K562 (cell line): Measurements from ENCODE around the gene TIPIN. TPM values are rescaled to one million over a fixed set of nuclear protein-coding genes. Genes with fewer than 3 reads are reported as not detected.

Experiments
- BCLAF1 ChIP-seq, 2 experiments: fragments of 450-650 bp in 1 of 2; IDR thresholded peaks; 2 replicates each; pipeline ENCODE4 v1.6.1; 2011 to 2017; ENCODE audit warnings: low read depth in 2 of 2, antibody characterized with exemption in 1 of 2, borderline replicate concordance in 1 of 2, low read length in 1 of 2, mild to moderate bottlenecking in 1 of 2, mixed read lengths in 1 of 2; ENCODE audit not compliant: control insufficient read depth in 1 of 2
- CREB1 ChIP-seq, 2 experiments: sonication (generic) in 1 of 2; formaldehyde crosslinking in 1 of 2; IDR thresholded peaks; 2 replicates each; pipeline versions ENCODE4 v1.6.1 to v1.8.0; 2012 to 2022; ENCODE audit warnings: inconsistent platforms in 1 of 2, mild to moderate bottlenecking in 1 of 2, missing genetic modification reagents in 1 of 2, moderate library complexity in 1 of 2
- CUX1 ChIP-seq: fragments of 200-800 bp; sonication (Bioruptor generic); IDR thresholded peaks from 2 replicates; pipeline ENCODE4 v1.6.1; 2016; ENCODE audit warnings: missing genetic modification characterization, missing compliant biosample characterization
- EGR1 ChIP-seq: fragments of 450-650 bp; conservative IDR thresholded peaks from 2 replicates; pipeline ENCODE4 v1.6.1; 2017; ENCODE audit warnings: mild to moderate bottlenecking
- GABPB1 ChIP-seq: sonication (generic); formaldehyde crosslinking; IDR thresholded peaks from 2 replicates; pipeline ENCODE4 v1.8.0; 2022; ENCODE audit warnings: mild to moderate bottlenecking, missing genetic modification reagents
- GATA2 ChIP-seq: sonication (generic); formaldehyde crosslinking; IDR thresholded peaks from 2 replicates; pipeline ENCODE4 v1.4.0; 2020; ENCODE audit warnings: mild to moderate bottlenecking, missing genetic modification reagents
- HMGN3 ChIP-seq: IDR thresholded peaks from 2 replicates; pipeline ENCODE4 v1.6.1; 2011; ENCODE audit warnings: borderline replicate concordance, low read depth, mild to moderate bottlenecking, mixed read lengths, low read length; ENCODE audit not compliant: insufficient read length; ENCODE audit errors: extremely low read depth
- MITF ChIP-seq: IDR thresholded peaks from 2 replicates; pipeline ENCODE4 v1.6.1; 2014; ENCODE audit warnings: antibody characterized with exemption
- POLR2AphosphoS5 ChIP-seq: IDR thresholded peaks from 2 replicates; pipeline ENCODE4 v1.6.1; 2011; ENCODE audit warnings: mild to moderate bottlenecking, low read depth, low read length, moderate library complexity; ENCODE audit not compliant: control insufficient read depth, insufficient read depth
- RFX1 ChIP-seq: fragments of 450-650 bp; IDR thresholded peaks from 2 replicates; pipeline ENCODE4 v1.6.1; 2016; ENCODE audit warnings: mild to moderate bottlenecking, moderate library complexity
- SRSF3 ChIP-seq: fragments of 200-400 bp; formaldehyde crosslinking; IDR thresholded peaks from 2 replicates; pipeline ENCODE4 v1.6.1; 2016; ENCODE audit warnings: mild to moderate bottlenecking, low read length, moderate library complexity; ENCODE audit not compliant: insufficient read depth
- TAL1 ChIP-seq: fragments of 450-650 bp; IDR thresholded peaks from 2 replicates; pipeline ENCODE4 v1.6.1; 2016; ENCODE audit warnings: mild to moderate bottlenecking
- TEAD4 ChIP-seq, 2 experiments: sonication (generic) in 1 of 2; formaldehyde crosslinking in 1 of 2; IDR thresholded peaks; 2 replicates each; pipeline versions ENCODE4 v1.6.1 to v1.8.0; 2012 to 2022; ENCODE audit warnings: borderline replicate concordance in 1 of 2, inconsistent platforms in 1 of 2, low read length in 1 of 2, mild to moderate bottlenecking in 1 of 2, missing genetic modification reagents in 1 of 2
- ZBTB34 ChIP-seq: fragments of 250-450 bp; sonication (Bioruptor Pico); IDR thresholded peaks from 2 replicates; pipeline ENCODE4 v1.8.0; 2021; ENCODE audit warnings: mild to moderate bottlenecking, moderate library complexity
- polyA plus RNA-seq, 8 experiments: library from polyadenylated mRNA; depleted of rRNA in 4 of 8; stranded (reverse) in 5 of 8; unstranded in 3 of 8; fragments of >200 nt; fragmentation: Nextera tagmentation in 2 of 8; fragmentation: Illumina TruSeq in 1 of 8; extraction: Ambion mirVana in 2 of 8; extraction: Trizol in 1 of 8; gene quantifications; 2 replicates each; pipeline versions ENCODE4 v1.2.1 to v1.2.3, GENCODE V29; 2011 to 2014; ENCODE audit warnings: inconsistent platforms in 1 of 8, missing spikeins in 1 of 8
- total RNA-seq, 7 experiments: library from RNA; depleted of rRNA in 6 of 7; stranded (reverse); fragments of >200 nt in 6 of 7; fragmentation: Illumina TruSeq in 2 of 7; extraction: Trizol in 2 of 7; gene quantifications; 2 replicates each; pipeline versions ENCODE4 v1.2.1 to v1.2.3, GENCODE V29; 2011 to 2021; ENCODE audit warnings: low replicate concordance in 1 of 7

The TIPIN gene
- total and polyA plus RNA-seq, 9 of the 15 experiments (the other 6 are each of a cell fraction or from before 2014, with no cell fraction given), result 22.9 to 61.4 (median 42.0) TPM

GRCh38 chr15:66323312-66323928 is 33.1 kb downstream of the TIPIN start (continued):
- TF ChIP-seq GABPB1 (CRISPR knock-in tag) (0 out of 2 replicates have a peak, but pooled peaks have one; percentile 29), TEAD4 (IDR thresholded peaks at IDR 0.05; ENCODE audit: low read length) (peak; percentile 63), TEAD4 (CRISPR knock-in tag; IDR thresholded peaks at IDR 0.05; ENCODE audit: borderline replicate concordance) (no peak), TAL1 (peak; percentile 72), POLR2AphosphoS5 (peak; percentile 70; the same call in 1 of the 2 replicates), ZBTB34 (CRISPR knock-in tag) (no peak), CUX1 (no peak), EGR1 (peak; percentile 15; the same call in 1 of the 2 replicates), SRSF3 (no peak), HMGN3 (no peak), BCLAF1 (IDR thresholded peaks at IDR 0.05; ENCODE audit: borderline replicate concordance in 1 of 2, control insufficient read depth in 1 of 2, low read depth in 2 of 2, low read length in 1 of 2) (no peak), GATA2 (peak; percentile 93), RFX1 (no peak; the same call in 1 of the 2 replicates), CREB1 (IDR thresholded peaks at IDR 0.05) (peak; percentile 75; the same call in 1 of the 2 replicates), CREB1 (CRISPR knock-in tag; IDR thresholded peaks at IDR 0.05) (peak; percentile 75; the same call in 1 of the 2 replicates), MITF (0 out of 2 replicates have a peak, but pooled peaks have one; percentile 51)
